ENCODE measurements around the gene GSG1L2.

The GSG1L2 gene

GRCh38 chr17:9821921-9822320, at the start of gene GSG1L2:
GSG1L2 (minus strand) TSS chr17:9822079; CDS start chr17:9822071, 8 bp downstream.
- no peak for DNase-seq (ENCODE audit: low read depth)

- DNase-seq (ENCODE audit: low read depth): no peak
Observed at GRCh38 chr17:9868552-9868951, 46.7 kb upstream of the GSG1L2 start.

GRCh38 chr17:9865586-9865985, 43.7 kb upstream of the GSG1L2 start:
- DNase-seq (ENCODE audit: low read depth): no peak

- DNase-seq (ENCODE audit: low read depth): no peak
Observed at GRCh38 chr17:9862949-9863348, 41.1 kb upstream of the GSG1L2 start.

- no peak for DNase-seq (ENCODE audit: low read depth)
Observed at GRCh38 chr17:9862220-9862619, 40.3 kb upstream of the GSG1L2 start.

DNA sequence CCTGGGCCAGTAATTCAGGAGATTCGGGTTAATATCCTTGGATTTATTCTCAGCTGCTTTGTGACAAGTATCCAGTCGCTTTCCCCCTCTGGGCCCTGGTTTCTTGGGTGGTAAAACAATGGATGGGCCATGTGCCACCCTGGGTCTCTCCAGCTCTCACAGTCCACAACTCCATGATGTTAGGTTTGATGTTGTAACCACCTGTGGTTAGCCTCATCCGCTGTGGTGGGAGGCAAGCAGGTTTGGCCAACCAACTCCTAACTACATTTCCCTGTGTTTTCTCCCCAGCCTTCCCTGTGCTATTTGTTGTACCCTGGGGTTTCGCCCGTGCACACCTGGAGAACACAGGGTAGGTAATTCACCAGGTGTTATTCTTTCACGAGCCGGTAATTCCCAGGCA, 39.0 kb upstream of the GSG1L2 start:
- no peak for DNase-seq (ENCODE audit: low read depth)

GRCh38 chr17:9859781-9860180, 37.9 kb upstream of the GSG1L2 start:
- no peak for DNase-seq (ENCODE audit: low read depth)

DNA sequence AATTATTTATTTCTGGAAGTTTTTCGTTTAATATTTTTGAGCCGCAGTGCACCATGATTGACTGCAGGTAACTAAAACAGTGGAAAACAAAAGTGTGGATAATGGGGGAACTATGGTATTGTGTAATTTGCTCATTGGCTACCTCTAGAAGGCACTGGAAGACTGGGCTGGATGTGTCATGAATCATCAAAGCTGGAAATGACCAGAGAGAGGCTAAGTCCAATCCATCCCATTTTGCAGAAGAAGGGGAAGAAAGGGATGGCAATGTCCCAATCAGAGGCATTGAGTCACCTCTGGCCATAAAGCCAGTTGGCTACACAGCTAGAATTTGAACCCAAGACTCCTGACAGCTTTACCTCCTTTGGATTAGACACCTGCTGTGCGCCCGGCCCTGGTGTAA, 33.2 kb upstream of the GSG1L2 start:
- no peak for DNase-seq (ENCODE audit: low read depth)

- no peak for DNase-seq (ENCODE audit: low read depth)
Observed at GRCh38 chr17:9854255-9854654, 32.4 kb upstream of the GSG1L2 start.

DNA sequence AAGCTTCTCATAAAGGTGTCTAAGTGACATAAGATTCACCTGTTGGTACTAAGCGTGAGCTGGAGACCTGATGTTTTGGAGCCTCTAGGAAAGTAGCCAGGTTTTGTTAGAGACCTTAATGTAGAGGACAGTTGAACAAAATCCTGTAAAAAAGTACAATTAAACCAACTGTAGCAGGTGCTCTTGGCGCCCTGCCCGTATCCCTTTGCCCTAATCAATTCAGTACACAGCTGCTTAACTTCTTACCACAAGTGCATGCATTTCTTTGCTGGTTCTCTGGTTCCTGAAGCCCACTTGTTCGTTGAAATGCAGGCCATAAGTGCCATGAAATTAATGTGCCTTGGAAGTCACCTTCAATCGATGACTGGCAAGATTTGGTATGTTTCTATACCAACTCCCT, 28.3 kb upstream of the GSG1L2 start:
- no peak for DNase-seq (ENCODE audit: low read depth)

DNA sequence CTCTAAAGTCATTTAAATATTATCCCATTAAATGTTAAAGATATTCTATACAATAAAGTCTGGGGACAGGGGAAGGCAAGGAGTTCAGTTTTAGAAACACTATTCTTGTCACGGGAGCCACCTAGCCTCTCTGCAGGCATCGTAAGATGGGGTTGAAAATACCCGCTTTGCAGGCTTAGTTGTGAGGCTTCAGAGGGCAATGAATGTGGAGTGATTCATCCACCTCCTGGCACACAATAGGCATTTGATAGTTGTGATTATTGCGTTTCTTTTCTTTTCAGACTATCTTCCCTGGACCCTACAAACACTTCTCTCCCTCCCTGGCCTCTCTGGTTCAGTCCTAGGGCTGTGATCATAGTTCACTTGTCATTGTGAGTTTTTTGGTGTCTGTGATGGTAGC, 23.4 kb upstream of the GSG1L2 start:
- DNase-seq (ENCODE audit: low read depth): no peak

GRCh38 chr17:9844153-9844552, 22.3 kb upstream of the GSG1L2 start:
- DNase-seq (ENCODE audit: low read depth): no peak

DNA sequence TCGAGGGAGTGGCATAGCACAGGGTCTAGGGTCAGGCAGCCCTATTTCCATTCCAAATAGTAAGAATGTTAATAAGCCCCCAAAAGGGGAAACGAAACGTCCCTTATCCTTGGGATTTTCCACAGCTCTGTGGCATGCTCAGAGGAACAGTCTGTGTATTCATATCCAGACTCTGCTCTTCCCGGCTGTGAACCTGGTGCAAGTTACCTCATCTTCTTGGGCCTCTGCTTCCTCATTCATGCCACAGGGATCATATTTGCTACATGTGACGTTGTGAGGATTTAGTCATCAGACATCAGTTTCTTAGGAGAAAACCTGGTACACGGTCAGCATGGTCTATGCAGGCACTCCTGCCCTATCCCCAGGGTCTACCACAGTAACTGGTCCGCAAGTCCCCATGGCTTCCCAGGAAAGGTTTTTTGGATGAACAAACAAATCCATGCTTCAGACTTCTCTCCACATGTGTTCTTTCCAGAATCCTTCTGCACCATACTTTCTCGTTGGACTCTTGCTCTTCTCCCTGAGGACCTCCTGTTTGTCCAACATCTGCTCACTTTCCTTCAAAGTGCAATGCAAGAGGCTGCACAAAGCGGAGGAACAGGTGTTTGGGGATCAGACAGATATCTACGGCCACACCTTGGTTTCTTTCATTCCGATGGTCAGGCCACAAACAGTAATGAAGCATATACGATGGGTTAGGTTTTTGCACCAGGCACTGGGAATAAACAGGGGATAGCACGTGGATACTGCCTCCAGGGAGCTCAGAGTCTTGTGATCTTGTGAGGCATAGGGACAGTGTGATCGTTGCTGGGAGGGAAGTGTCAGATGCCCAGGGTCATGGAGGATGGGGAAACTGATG, 21.5 kb upstream of the GSG1L2 start:
- no peak for DNase-seq (ENCODE audit: low read depth)

GRCh38 chr17:9842057-9842758, 20.3 kb upstream of the GSG1L2 start:
- DNase-seq (ENCODE audit: low read depth): no peak

- DNase-seq (ENCODE audit: low read depth): no peak
Observed at GRCh38 chr17:9839433-9839832, 17.6 kb upstream of the GSG1L2 start.

GRCh38 chr17:9837551-9838471, 15.9 kb upstream of the GSG1L2 start:
- no peak for DNase-seq (ENCODE audit: low read depth)

GRCh38 chr17:9833922-9834321, 12.0 kb upstream of the GSG1L2 start:
- no peak for DNase-seq (ENCODE audit: low read depth)

DNA sequence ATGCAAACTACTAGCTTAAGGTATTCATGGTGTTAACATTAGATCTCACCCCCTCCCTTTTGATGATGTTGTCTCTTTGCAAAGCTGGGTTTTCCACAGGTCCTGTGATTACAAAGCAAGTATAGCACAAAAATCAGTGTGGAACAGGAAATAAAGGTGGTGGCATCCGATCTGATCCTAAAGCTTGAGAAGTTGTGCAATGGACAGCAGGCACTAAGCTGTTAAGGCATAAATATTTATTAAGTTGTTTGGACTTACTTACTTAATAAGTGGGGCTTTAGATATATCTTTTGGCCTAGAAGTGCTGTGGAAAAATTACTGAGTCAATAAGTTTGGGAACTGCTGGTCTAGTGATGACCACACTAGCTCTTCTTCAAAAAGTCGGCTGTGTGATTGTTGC, 8.8 kb upstream of the GSG1L2 start:
- DNase-seq (ENCODE audit: low read depth): no peak

- no peak for DNase-seq (ENCODE audit: low read depth)
Observed at GRCh38 chr17:9829343-9829742, 7.5 kb upstream of the GSG1L2 start.

DNA sequence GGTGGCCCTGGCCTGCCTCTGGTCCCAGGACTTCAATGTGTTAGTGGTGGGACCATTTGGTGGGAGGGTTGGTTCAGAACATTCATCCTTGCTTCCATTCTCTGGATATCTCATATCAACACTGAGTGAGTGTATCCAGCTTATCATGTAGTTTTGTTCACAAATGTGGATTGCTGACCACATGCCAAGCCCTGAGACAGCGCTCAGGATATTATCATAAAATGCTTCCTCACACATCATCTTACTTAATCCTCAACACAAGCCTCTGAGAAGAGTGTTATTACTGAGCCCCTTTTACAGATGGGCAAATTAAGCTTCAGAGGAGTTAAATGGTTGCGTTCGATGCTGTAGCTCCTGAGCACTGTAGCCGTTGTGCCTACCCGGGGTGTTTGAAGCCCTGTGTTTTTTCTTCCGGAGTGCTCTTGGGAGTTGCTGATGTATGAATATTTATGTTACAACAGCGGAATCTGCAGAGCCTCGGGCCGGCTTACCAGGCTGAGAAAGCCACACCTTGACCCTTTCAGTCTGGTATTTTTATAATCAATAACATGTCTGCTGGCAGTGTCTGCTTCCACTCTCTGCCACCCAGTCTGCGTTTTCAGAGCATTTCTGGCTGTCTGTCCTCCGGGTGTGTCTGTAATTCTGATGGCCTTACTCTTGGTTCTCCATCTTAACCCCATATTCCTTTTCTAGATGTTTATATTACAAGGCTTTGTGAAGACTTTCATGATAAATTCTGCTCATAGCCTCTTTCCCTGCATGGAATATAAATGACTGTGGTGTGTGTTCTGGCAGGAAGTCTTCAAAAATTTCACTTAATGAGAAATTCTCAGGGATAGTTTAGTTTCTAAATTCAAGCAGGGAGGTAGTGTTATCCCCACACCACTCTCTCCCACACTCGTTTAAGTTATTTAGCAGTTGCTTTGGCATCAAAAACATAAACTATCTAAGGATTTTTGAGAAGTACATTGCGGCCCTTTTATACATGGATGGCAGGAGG, 6.7 kb upstream of the GSG1L2 start:
- DNase-seq (ENCODE audit: low read depth): no peak

GRCh38 chr17:9825641-9826150, 3.8 kb upstream of the GSG1L2 start, which contains the start of gene GLP2R:
GLP2R (plus strand) TSS chr17:9825924; CDS start chr17:9826064, 140 bp downstream.
- no peak for DNase-seq (ENCODE audit: low read depth)
